HUES48 (cell line): ENCODE results near the gene MAGOH.

ENCODE experiments used
- H3K27ac ChIP-seq: one replicate; pipeline ENCODE4 v1.7.0; 2013; ENCODE audit warnings: low read depth, low read length, inconsistent platforms
- H3K27me3 ChIP-seq: 2 replicates; pipeline ENCODE4 v1.6.1; 2013; ENCODE audit warnings: mild to moderate bottlenecking, low read length; ENCODE audit not compliant: control insufficient read depth, insufficient read depth
- H3K36me3 ChIP-seq: 2 replicates; pipeline ENCODE4 v1.6.1; 2013; ENCODE audit warnings: low read length; ENCODE audit not compliant: control insufficient read depth, insufficient read depth
- H3K4me1 ChIP-seq: 2 replicates; pipeline ENCODE4 v1.6.1; 2013; ENCODE audit warnings: mild to moderate bottlenecking, low read length; ENCODE audit not compliant: control insufficient read depth, insufficient read depth
- H3K4me3 ChIP-seq: 2 replicates; pipeline ENCODE4 v1.5.1; 2013; ENCODE audit warnings: mild to moderate bottlenecking, low read depth, low read length
- H3K9ac ChIP-seq: 2 replicates; pipeline ENCODE4 v1.6.1; 2013; ENCODE audit warnings: mild to moderate bottlenecking, low read depth, low read length, moderate library complexity
- H3K9me3 ChIP-seq: 2 replicates; pipeline ENCODE4 v1.6.1; 2013; ENCODE audit warnings: low read length; ENCODE audit not compliant: control insufficient read depth, insufficient read depth

The MAGOH gene

GRCh38 chr1:53267761-53268160 is 29.4 kb upstream of the MAGOH start:
- H3K27me3 ChIP-seq: no peaks in the 10 kb centered on the region
- no peaks in the 10 kb centered on the region for H3K9me3 ChIP-seq
- no peak overlapping the region for H3K9ac ChIP-seq
- peaks cover 95% of the 10 kb centered on the region for H3K36me3 ChIP-seq
- H3K27ac ChIP-seq: no peak overlapping the region
- no peak overlapping the region for H3K4me3 ChIP-seq
- H3K4me1 ChIP-seq: no peaks in the 10 kb centered on the region

- no peak overlapping the region for H3K27ac ChIP-seq
- no peak overlapping the region for H3K9ac ChIP-seq
- no peak overlapping the region for H3K4me3 ChIP-seq
- no peaks in the 10 kb centered on the region for H3K4me1 ChIP-seq
- no peaks in the 10 kb centered on the region for H3K27me3 ChIP-seq
- peaks cover 99% of the 10 kb centered on the region for H3K36me3 ChIP-seq
- H3K9me3 ChIP-seq: no peaks in the 10 kb centered on the region
Measured at GRCh38 chr1:53266038-53266437, 27.7 kb upstream of the MAGOH start.

- Histone ChIP-seq H3K27ac (no peak overlapping the region), H3K36me3 (peaks cover 99% of the 10 kb centered on the region), H3K27me3 (no peaks in the 10 kb centered on the region), H3K4me3 (no peak overlapping the region), H3K4me1 (no peaks in the 10 kb centered on the region), H3K9ac (no peak overlapping the region), H3K9me3 (no peaks in the 10 kb centered on the region)
Measured at GRCh38 chr1:53265581-53265980, 27.3 kb upstream of the MAGOH start.

- Histone ChIP-seq H3K27me3 (no peaks in the 10 kb centered on the region), H3K36me3 (peaks cover 99% of the 10 kb centered on the region), H3K4me1 (no peaks in the 10 kb centered on the region), H3K9me3 (no peaks in the 10 kb centered on the region), H3K9ac (no peak overlapping the region), H3K27ac (no peak overlapping the region), H3K4me3 (no peak overlapping the region)
Measured at GRCh38 chr1:53264048-53264447, 25.7 kb upstream of the MAGOH start.

GRCh38 chr1:53262000-53262399 is 23.7 kb upstream of the MAGOH start:
- H3K9ac ChIP-seq: no peak overlapping the region
- H3K27ac ChIP-seq: no peak overlapping the region
- peaks cover 100% of the 10 kb centered on the region for H3K36me3 ChIP-seq
- H3K9me3 ChIP-seq: no peaks in the 10 kb centered on the region
- H3K4me1 ChIP-seq: no peaks in the 10 kb centered on the region
- no peaks in the 10 kb centered on the region for H3K27me3 ChIP-seq
- H3K4me3 ChIP-seq: no peak overlapping the region

GRCh38 chr1:53260631-53261247 is 22.4 kb upstream of the MAGOH start:
- no peak overlapping the region for H3K27ac ChIP-seq
- H3K4me3 ChIP-seq: no peak overlapping the region
- peaks cover 100% of the 10 kb centered on the region for H3K36me3 ChIP-seq

GRCh38 chr1:53259932-53260331 is 21.6 kb upstream of the MAGOH start:
- peaks cover 100% of the 10 kb centered on the region for H3K36me3 ChIP-seq
- H3K4me3 ChIP-seq: no peak overlapping the region
- H3K9me3 ChIP-seq: no peaks in the 10 kb centered on the region
- no peak overlapping the region for H3K27ac ChIP-seq
- no peaks in the 10 kb centered on the region for H3K4me1 ChIP-seq
- no peak overlapping the region for H3K9ac ChIP-seq
- H3K27me3 ChIP-seq: no peaks in the 10 kb centered on the region

More at GRCh38 chr1:53260631-53261247, 22.4 kb upstream of the MAGOH start:
- Histone ChIP-seq H3K9ac (no peak overlapping the region), H3K9me3 (no peaks in the 10 kb centered on the region), H3K27me3 (no peaks in the 10 kb centered on the region), H3K4me1 (no peaks in the 10 kb centered on the region)

GRCh38 chr1:53258216-53258615 is 19.9 kb upstream of the MAGOH start:
- Histone ChIP-seq H3K4me1 (no peaks in the 10 kb centered on the region), H3K9ac (no peak overlapping the region), H3K36me3 (peaks cover 100% of the 10 kb centered on the region), H3K27me3 (no peaks in the 10 kb centered on the region), H3K27ac (no peak overlapping the region), H3K4me3 (no peak overlapping the region), H3K9me3 (no peaks in the 10 kb centered on the region)

GRCh38 chr1:53257454-53258081 is 19.2 kb upstream of the MAGOH start:
- H3K27me3 ChIP-seq: no peaks in the 10 kb centered on the region
- peaks cover 100% of the 10 kb centered on the region for H3K36me3 ChIP-seq
- H3K4me1 ChIP-seq: no peaks in the 10 kb centered on the region
- no peaks in the 10 kb centered on the region for H3K9me3 ChIP-seq
- no peak overlapping the region for H3K27ac ChIP-seq
- no peak overlapping the region for H3K9ac ChIP-seq
- H3K4me3 ChIP-seq: no peak overlapping the region

- no peaks in the 10 kb centered on the region for H3K27me3 ChIP-seq
- no peak overlapping the region for H3K27ac ChIP-seq
- H3K4me1 ChIP-seq: no peaks in the 10 kb centered on the region
- H3K9me3 ChIP-seq: no peaks in the 10 kb centered on the region
- H3K4me3 ChIP-seq: no peak overlapping the region
- H3K9ac ChIP-seq: no peak overlapping the region
- H3K36me3 ChIP-seq: peaks cover 100% of the 10 kb centered on the region
Measured at GRCh38 chr1:53256511-53257453, 18.5 kb upstream of the MAGOH start.

GRCh38 chr1:53255031-53255430 is 16.7 kb upstream of the MAGOH start:
- H3K9me3 ChIP-seq: no peaks in the 10 kb centered on the region
- peaks cover 98% of the 10 kb centered on the region for H3K36me3 ChIP-seq
- no peak overlapping the region for H3K27ac ChIP-seq
- H3K4me3 ChIP-seq: no peak overlapping the region
- H3K9ac ChIP-seq: no peak overlapping the region
- no peaks in the 10 kb centered on the region for H3K27me3 ChIP-seq
- no peaks in the 10 kb centered on the region for H3K4me1 ChIP-seq
